GM19328 (cell line): ENCODE results near the gene USP7.
A peak's percentile ranks its signal among the peaks of the same experiment; 100 is the strongest.

Experiments used
- ATAC-seq: cut with Tn5 transposase; IDR thresholded peaks from one replicate; pipeline ENCODE4 v1.9.1; 2021; ENCODE audit warnings: mild to moderate bottlenecking, moderate library complexity; ENCODE audit not compliant: unreplicated experiment

The USP7 gene

GRCh38 chr16:8953064-8953463 is 10.6 kb downstream of the USP7 start:
- ATAC-seq = no peak

DNA sequence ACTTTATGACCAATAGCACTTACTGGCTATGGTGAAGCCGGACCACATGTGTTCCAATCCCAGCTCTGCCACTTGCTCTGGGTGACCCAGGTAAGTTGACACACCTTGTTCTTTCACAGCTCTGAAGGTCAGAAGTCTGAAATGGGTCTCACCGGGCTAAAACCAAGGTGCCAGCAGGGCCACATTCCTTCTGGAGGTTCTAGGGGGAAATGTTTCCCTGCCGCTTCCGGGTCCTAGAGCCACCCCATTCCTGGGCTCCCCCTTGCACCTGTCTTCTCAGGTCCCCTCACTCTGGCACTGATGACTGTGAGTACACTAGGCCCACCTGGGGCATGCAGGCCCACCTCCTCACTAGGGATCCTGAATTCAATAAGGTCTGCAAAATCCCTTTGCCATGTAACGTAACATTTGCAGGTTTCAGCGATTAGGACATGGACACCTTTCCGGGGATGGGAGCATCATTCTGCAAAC is 11.4 kb downstream of the USP7 start:
- ATAC-seq = no peak

GRCh38 chr16:8951447-8952280 is 12.0 kb downstream of the USP7 start:
- ATAC-seq = no peak

DNA sequence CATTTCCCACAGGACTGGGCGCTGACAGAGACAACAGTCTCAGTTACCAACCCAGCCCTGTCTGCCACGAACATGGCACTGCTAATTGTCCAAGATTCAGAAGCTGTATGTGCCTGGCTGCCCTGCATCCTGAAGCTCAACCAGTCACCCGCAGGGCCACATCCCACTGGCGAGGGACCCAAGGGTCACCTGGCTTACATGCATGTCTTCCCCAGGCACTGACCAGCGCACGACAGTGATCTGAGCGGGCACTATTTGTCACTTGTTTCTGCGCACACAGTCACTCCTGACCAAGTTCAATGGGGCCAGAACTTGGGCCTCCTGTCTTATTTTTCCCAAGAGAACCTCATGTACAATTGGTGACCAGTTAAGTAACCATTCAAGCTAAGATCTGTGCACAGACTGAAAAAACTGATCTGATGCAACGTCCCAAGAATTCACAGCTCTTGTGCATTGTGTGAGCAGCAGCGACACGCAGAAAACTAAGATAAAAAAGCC is 13.1 kb downstream of the USP7 start:
- no peak for ATAC-seq

DNA sequence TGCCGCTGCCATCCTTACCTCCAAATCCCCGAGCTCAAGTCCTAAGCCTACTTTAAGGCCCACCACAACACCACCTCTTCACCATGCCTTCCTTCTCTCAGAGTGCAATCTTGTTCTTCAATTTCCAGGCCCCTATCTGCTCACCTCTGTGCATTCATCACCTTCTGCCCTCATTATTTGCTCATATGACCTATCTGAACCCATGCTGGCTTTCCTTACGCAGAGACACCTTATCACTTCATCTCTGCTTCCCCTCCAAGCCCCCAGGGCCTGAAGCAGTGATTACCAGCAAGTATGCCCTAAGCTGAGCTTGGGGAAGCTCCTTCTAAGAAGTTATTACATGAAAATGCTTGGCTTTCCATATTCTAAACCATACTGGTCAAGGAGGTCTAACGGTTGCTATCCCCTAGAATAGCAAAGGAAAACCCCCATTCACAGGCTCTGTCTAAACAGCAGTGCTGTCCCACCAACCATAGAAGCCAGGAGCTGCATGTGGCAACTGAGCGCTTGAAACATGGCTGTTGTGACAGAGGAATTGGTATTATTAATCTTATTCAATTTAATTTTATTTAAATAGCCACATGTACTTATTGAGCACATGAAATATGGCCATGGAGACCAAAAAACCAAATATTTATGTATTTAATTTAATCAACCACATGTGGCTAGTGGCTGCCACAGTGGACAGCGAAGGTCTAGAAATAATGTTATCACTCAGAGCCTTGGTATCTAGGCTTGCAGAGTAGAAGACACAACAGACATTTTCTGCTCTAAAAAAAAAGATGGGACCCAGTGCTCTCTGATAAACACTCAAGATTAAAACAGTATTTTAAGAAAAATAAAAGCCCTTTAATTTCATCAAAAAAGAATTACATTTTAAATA is 13.9 kb downstream of the USP7 start:
- no peak for ATAC-seq

DNA sequence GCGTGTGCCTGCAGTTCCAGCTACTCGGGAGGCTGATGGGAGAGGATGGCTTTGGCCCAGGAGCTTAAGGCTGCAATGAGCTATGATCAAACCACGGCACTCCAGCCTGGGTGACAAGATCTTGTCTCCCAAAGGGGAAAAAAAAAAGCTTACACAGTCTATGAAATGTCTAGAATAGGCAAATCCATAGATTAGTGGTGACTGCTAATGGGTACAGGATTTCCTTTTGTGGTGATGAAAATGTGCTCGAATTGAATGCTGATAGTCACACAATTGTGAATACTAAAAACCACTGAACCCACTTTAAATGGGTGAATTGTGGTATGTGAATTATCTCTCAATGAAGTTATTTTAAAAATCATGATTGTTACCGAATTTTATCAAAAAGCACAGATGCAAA is 14.9 kb downstream of the USP7 start:
- no peak for ATAC-seq

GRCh38 chr16:8948069-8948593 is 15.6 kb downstream of the USP7 start:
- no peak for ATAC-seq

DNA sequence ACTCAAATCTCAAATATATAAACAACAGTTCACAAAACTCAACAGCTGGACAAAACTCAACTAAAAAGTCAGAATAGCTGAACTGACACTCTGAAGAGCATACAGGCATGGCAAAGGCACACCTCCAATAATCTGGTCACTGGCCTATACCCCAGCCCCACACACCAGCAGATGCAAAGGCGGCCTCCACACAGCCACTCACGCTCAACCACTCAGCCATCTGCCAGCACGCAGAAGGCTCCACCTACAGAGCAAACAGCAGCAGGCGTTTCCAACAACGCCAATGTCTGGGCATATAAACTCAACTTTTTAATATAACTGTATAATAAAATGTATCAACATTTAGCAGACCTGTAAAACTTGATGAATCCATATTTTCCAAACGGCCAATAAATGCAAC is 17.2 kb downstream of the USP7 start:
- no peak for ATAC-seq

- no peak for ATAC-seq
Observed at GRCh38 chr16:8945626-8946296, 17.9 kb downstream of the USP7 start.

GRCh38 chr16:8943966-8944759 is 19.5 kb downstream of the USP7 start:
- ATAC-seq = peak; percentile 62

- ATAC-seq = no peak
Observed at GRCh38 chr16:8943001-8943763, 20.5 kb downstream of the USP7 start.

DNA sequence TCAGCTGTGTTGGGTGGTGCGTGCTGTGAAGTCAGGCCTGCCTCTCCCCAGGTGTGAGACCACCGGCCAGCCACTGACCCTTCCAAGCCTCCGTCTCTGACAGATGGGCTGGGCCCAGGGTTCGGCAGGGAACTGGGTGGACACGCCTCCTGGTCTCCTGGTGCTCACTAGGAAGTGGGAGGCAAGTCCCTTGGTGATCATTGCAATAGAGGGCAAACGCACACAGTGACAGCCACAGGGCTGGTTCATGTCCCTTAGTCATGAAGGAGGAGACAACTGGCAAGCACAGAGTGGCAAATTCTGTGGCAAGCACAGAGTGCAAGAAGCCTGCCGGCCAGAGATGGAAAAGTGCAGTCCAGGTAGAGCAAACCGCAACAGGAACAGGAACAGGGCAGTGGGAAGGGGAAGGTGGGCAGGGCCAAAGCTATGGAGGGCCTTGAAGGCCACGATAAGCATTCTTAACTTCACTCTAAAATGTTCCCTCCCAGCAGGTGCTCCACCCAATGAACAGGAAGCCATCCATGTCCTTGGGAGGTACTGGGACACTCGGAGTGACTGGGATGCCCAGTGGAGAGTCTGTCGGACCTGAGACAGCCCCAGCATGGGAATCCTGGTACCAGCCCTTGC is 21.9 kb downstream of the USP7 start:
- no peak for ATAC-seq

DNA sequence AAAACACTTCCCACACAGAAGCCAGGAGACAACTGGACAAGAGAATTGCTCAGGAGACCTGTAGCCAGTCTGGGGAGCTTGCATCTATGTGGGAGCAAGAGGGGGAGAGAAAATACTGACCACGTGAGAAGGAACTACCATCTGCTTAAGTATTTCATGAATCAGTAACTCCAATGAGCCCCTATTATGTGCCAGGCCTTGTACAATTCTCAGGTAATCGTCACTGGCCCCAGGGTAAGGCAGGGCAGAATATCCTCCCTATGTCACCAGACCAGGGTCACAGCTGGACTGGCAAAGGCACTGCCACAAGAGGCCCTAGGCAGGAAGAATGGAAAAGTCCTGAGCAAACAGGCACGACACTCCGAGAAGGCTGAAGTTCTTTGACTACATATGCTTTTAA is 25.9 kb downstream of the USP7 start:
- no peak for ATAC-seq

- no peak for ATAC-seq
Observed at GRCh38 chr16:8936421-8936820, 27.3 kb downstream of the USP7 start.

DNA sequence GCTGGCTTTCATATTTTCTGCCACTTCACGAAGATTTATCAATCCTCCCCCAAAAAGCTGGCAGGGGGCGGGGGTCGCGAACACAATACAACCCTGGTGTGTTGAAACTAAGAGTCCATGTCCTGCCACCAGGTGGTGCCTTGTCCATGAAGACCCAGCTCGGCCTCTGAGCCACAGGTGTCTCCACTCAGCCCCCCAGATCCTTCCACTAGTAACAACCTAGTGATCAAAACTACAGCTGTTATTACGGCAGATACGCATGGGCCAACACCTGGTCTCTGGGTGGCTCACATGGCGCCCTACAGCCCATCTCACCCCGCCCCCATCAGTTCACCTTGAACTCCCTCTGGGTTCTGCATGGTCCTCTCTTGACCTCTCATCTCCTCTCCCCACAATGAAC is 27.7 kb downstream of the USP7 start:
- no peak for ATAC-seq

GRCh38 chr16:8934601-8935000 is 29.1 kb downstream of the USP7 start:
- no peak for ATAC-seq

DNA sequence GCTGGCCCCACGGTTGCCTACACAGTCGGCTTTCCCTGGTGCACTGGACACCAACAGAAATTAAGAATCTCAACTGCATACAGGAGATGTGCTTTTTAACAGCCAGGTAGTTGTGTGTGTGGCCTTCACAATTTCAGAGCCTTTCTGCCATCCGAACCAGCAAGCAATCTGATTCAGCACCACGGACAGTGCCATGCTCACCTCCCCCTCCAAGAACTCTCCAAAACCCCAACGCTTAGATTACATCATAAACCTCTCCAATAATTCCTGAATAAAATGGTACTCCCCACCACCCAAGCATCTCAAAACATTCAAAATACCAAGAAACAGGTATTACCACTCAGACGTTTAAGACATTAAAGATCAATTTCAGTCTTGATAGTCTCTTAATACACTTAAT is 31.8 kb downstream of the USP7 start:
- ATAC-seq = no peak

DNA sequence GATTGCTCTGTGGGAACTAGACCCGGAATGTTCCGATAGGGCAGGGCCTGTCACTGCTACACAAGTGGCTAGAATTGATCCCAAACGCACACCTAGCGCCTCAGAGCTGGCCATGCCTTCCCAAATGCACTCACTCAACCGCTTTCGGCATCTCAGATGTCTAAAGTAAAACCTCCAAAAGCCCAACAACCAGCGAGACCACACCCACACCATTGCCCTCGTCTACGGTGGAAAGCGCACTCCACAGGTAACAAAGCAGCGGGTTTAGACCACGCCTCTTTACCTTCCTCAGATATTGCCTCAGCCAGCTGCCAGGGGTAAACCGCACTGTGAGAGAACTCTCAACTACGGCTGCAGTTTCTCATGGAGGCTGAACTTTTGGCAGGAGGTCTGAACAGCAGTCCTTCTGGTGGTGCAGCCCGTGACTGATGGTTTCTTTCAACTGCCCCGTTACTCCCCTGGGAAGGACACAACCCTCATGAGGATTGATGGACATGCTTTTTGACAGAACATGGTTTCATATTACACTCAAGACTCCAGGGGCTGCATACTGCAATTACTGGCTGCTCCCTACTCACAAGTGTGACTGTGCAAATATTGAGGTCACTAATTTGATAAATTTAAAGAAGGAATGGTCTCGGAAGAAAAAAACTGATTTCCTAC is 34.5 kb downstream of the USP7 start:
- ATAC-seq = no peak
